Skeletal muscle satellite cell (primary cell): ENCODE measurements around the gene IL12A.

Experiments used
- H3K27me3 ChIP-seq: 2 replicates; pipeline ENCODE4 v1.7.0; 2013; ENCODE audit warnings: low read length; ENCODE audit not compliant: control insufficient read depth, insufficient read depth
- H3K36me3 ChIP-seq: 2 replicates; pipeline ENCODE4 v1.7.0; 2013; ENCODE audit warnings: mild to moderate bottlenecking, control low read depth, low read length; ENCODE audit not compliant: insufficient read depth
- H3K4me1 ChIP-seq: 2 replicates; pipeline ENCODE4 v1.7.0; 2013; ENCODE audit warnings: low read length; ENCODE audit not compliant: control insufficient read depth, insufficient read depth
- H3K4me2 ChIP-seq: 2 replicates; pipeline ENCODE4 v1.7.0; 2013; ENCODE audit warnings: mild to moderate bottlenecking, low read length
- H3K4me3 ChIP-seq: 2 replicates; pipeline ENCODE4 v1.7.0; 2013; ENCODE audit warnings: low read length
- H3K9ac ChIP-seq: 2 replicates; pipeline ENCODE4 v1.7.0; 2013; ENCODE audit warnings: mild to moderate bottlenecking, low read depth, low read length, moderate library complexity
- H3K9me3 ChIP-seq: replicated peaks from 2 replicates; pipeline ENCODE4 v1.7.0; 2013; ENCODE audit warnings: mild to moderate bottlenecking, control low read depth, low read length

IL12A gene

DNA sequence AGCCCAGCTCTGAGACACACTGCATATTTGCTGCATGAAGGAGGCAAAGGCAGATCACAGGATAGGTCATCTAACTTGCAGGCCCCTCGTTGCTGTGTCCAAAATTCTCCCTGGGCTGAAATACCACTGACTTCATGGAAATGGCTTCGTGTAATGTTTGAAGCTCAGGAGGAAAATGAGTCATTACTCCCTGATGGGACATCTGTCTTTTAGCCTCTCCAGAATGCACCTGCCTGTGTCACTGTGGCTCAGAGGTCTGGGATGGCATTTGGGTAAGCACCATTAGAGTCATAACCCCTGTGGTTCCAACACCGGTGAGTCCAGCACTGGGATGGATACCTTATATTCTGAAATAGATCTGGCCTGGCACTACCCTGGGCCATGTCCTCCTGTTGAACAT, 51.5 kb downstream of the IL12A start:
- H3K4me3 ChIP-seq: no peak overlapping the region

DNA sequence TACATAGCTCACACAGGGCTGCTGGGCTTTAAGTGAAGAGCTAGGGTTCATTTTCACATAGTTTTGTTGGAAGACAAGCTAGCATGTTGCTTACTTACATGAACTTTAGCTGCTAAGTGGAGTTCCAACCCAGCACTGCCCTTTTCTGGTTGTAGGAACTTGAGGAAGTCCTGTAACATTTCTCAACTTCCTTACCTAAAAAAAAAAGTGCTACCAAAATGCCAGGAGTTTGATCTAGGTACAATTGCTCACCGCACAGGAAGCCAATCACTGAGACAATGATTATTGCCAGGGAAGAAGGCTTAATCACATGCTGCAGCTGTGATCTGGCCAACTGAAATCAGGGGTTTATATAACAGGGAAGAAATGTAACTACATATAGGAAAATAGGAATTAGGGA, 52.8 kb downstream of the IL12A start:
- peaks cover 36% of the 10 kb centered on the region for H3K27me3 ChIP-seq
- H3K4me2 ChIP-seq: no peak overlapping the region
- H3K4me1 ChIP-seq: peaks cover 7% of the 10 kb centered on the region
- no peak overlapping the region for H3K4me3 ChIP-seq
- H3K36me3 ChIP-seq: no peaks in the 10 kb centered on the region
- H3K9me3 ChIP-seq: peaks cover 7% of the 10 kb centered on the region
- no peak overlapping the region for H3K9ac ChIP-seq

More for the DNA sequence above, 51.5 kb downstream of the IL12A start:
- H3K9ac ChIP-seq: no peak overlapping the region
- no peak overlapping the region for H3K4me2 ChIP-seq
- H3K27me3 ChIP-seq: peaks cover 36% of the 10 kb centered on the region
- H3K9me3 ChIP-seq: peaks cover 7% of the 10 kb centered on the region
- no peaks in the 10 kb centered on the region for H3K36me3 ChIP-seq
- peaks cover 7% of the 10 kb centered on the region for H3K4me1 ChIP-seq

DNA sequence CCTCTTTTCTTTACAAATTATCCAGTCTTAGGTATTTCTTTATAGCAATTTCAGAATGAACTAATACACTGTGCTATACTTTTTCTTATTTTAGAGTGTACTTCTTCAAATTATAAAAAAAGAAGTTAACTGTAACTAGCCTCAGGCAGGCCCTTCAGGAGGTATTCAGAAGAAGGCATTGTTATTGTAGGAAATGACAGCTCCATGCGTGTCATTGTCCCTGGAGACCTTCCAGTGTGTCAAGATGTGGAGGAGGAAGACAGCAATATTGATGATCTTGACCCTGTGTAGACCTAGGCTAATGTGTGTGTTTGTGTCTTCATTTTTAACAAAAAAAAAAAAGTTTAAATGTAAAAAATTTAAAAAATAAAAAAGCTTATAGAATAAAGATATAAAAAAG, 55.5 kb downstream of the IL12A start:
- H3K27me3 ChIP-seq: peaks cover 16% of the 10 kb centered on the region
- H3K36me3 ChIP-seq: no peaks in the 10 kb centered on the region
- H3K4me2 ChIP-seq: no peak overlapping the region
- no peak overlapping the region for H3K4me3 ChIP-seq
- no peak overlapping the region for H3K9ac ChIP-seq
- peaks cover 2% of the 10 kb centered on the region for H3K4me1 ChIP-seq
- peaks cover 7% of the 10 kb centered on the region for H3K9me3 ChIP-seq
